ENCODE measurements around the gene MAML2. TPM values are rescaled to one million over a fixed set of nuclear protein-coding genes. Genes with fewer than 3 reads are reported as not detected.

MAML2 gene
- total and polyA plus RNA-seq, 9 of the 15 experiments (the other 6 are each of a cell fraction or from before 2014, with no cell fraction given): 0.79 to 6.8 (median 4.8) TPM

DNA sequence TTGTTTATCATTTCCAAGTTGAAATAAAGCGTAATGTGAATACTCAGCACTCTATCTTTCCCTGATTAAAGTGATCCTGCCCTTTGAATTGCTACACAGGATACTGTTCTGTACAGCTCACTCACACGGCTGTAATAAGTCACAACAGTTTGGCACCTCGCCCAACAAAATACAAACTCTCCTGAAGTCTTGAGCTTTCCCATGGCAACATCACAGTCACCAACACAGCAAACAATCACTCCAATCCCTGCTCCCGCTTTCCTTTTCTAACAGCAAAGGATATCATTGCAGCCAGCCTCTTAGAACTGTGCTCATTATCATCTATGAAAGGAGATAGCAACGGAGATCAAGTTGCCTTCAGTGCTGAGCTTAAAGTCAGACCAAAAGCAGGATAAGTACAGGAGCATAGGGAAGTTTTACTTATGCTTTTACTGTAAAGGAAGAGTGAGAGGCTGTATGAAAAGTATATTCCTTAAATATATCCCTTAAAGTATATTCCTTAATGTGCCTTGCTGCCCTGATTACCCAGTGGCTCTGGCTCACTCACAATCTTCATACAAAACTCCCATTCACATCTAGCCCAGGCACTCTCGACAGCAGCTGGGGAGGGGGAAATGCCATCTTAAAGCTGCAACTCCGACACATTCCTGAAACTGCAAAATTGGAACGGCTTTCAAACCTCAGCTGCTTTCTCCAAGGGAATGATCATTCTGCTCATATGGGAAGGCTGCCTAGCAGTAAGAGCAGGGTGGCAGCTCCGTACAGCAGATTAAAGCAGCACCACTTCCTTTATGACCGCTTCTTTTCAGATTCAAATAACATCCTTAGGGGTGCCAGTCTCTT lies 35.8 kb downstream of the MAML2 start:
- Histone ChIP-seq H3K36me3 (ENCODE audit: control insufficient read depth, insufficient read depth, low read length) (no peaks in the 10 kb centered on the region), H3K27me3 (ENCODE audit: control insufficient read depth in 2 of 2, insufficient read depth in 2 of 2, low read length in 2 of 2) (no peaks in the 10 kb centered on the region), H3K27ac (ENCODE audit: extremely low read depth, low read depth, low read length) (peak overlapping the region; percentile 15; the same call in 1 of the 3 replicates), H3K9ac (ENCODE audit: insufficient read depth in 1 of 2, low read depth in 2 of 2, low read length in 2 of 2) (peak overlapping the region; percentile 12 to 49; a peak in 2 of 4 replicates), H4K20me1 (replicated peaks; ENCODE audit: control insufficient read depth, insufficient read depth, low read length) (0 out of 2 replicates have a peak, but pooled peaks cover 4% of the 10 kb centered on the region), H3K4me2 (ENCODE audit: insufficient read depth, low read length) (peak overlapping the region; percentile 42), H2AFZ (ENCODE audit: low read depth, low read length) (peak overlapping the region; percentile 49), H3K79me2 (ENCODE audit: control insufficient read depth, insufficient read depth, low read length) (peaks cover 5% of the 10 kb centered on the region; the same call in 1 of the 3 replicates), H3K9me1 (ENCODE audit: control insufficient read depth, insufficient read depth, low read length) (no peaks in the 10 kb centered on the region), H3K9me3 (replicated peaks; ENCODE audit: control insufficient read depth, insufficient read depth, low read depth, low read length) (no peaks in the 10 kb centered on the region), H3K4me3 (no peak overlapping the region), H3K4me1 (replicated peaks in 1 of 2; ENCODE audit: control insufficient read depth in 2 of 2, insufficient read depth in 2 of 2, low read length in 2 of 2) (peaks cover 8 to 53% of the 10 kb centered on the region in 2 experiments)
- DNase-seq (ENCODE audit: extremely low read depth in 1 of 4, low spot score in 3 of 4) (peak; percentile 25 to 71 (median 28)), FAIRE-seq (peak; percentile 55), ATAC-seq (peak; percentile 73)
- BruUV-seq (replicated peaks): no TSS peak
- ChIA-PET CTCF (ENCODE audit: low intra/inter-chr PET ratio) (no interaction called here), POLR2A (interaction anchor here (0.6 to 1.5 kb wide), 9 partner anchors 10 to 195 kb away, joined by 3 to 6 read pairs (median 4); no protein-coding TSS in a partner anchor)
- in situ Hi-C loops (cut with MboI): no loop called here
- intact Hi-C loops (cut with micrococcal nuclease): no loop called here
- 20% methylated on average over 10 of the region's 10 CpGs for WGBS (ENCODE audit: insufficient coverage, low coverage, missing lambda C conversion rate)
- TF ChIP-seq MCM2 (IDR thresholded peaks at IDR 0.05; ENCODE audit: low read depth) (no peak), POLR2B (IDR thresholded peaks at IDR 0.05; ENCODE audit: low read depth, partially characterized antibody) (no peak), SOX6 (IDR thresholded peaks at IDR 0.05) (0 out of 2 replicates have a peak, but pooled peaks have one; percentile 37), ZNF780A (CRISPR knock-in tag; IDR thresholded peaks at IDR 0.05) (no peak), PTBP1 (IDR thresholded peaks at IDR 0.05; ENCODE audit: low read depth, low read length) (no peak), LCOR (CRISPR knock-in tag; IDR thresholded peaks at IDR 0.05) (no peak), TOE1 (IDR thresholded peaks at IDR 0.05; ENCODE audit: borderline replicate concordance) (no peak), TOE1 (CRISPR knock-in tag; IDR thresholded peaks at IDR 0.05; ENCODE audit: borderline replicate concordance, low read depth) (no peak), GTF2A2 (tag; IDR thresholded peaks at IDR 0.05) (no peak), ATF6 (CRISPR knock-in tag; IDR thresholded peaks at IDR 0.05) (no peak)
- TF ChIP-seq, protein P1, sequence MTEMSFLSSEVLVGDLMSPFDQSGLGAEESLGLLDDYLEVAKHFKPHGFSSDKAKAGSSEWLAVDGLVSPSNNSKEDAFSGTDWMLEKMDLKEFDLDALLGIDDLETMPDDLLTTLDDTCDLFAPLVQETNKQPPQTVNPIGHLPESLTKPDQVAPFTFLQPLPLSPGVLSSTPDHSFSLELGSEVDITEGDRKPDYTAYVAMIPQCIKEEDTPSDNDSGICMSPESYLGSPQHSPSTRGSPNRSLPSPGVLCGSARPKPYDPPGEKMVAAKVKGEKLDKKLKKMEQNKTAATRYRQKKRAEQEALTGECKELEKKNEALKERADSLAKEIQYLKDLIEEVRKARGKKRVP (CRISPR knock-in tag; IDR thresholded peaks at IDR 0.05): no peak
- TF ChIP-seq, protein P2, sequence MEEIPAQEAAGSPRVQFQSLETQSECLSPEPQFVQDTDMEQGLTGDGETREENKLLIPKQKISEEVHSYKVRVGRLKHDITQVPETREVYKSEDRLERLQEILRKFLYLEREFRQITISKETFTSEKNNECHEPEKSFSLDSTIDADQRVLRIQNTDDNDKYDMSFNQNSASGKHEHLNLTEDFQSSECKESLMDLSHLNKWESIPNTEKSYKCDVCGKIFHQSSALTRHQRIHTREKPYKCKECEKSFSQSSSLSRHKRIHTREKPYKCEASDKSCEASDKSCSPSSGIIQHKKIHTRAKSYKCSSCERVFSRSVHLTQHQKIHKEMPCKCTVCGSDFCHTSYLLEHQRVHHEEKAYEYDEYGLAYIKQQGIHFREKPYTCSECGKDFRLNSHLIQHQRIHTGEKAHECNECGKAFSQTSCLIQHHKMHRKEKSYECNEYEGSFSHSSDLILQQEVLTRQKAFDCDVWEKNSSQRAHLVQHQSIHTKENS (CRISPR knock-in tag; IDR thresholded peaks at IDR 0.05): no peak
- TF ChIP-seq, protein P3, sequence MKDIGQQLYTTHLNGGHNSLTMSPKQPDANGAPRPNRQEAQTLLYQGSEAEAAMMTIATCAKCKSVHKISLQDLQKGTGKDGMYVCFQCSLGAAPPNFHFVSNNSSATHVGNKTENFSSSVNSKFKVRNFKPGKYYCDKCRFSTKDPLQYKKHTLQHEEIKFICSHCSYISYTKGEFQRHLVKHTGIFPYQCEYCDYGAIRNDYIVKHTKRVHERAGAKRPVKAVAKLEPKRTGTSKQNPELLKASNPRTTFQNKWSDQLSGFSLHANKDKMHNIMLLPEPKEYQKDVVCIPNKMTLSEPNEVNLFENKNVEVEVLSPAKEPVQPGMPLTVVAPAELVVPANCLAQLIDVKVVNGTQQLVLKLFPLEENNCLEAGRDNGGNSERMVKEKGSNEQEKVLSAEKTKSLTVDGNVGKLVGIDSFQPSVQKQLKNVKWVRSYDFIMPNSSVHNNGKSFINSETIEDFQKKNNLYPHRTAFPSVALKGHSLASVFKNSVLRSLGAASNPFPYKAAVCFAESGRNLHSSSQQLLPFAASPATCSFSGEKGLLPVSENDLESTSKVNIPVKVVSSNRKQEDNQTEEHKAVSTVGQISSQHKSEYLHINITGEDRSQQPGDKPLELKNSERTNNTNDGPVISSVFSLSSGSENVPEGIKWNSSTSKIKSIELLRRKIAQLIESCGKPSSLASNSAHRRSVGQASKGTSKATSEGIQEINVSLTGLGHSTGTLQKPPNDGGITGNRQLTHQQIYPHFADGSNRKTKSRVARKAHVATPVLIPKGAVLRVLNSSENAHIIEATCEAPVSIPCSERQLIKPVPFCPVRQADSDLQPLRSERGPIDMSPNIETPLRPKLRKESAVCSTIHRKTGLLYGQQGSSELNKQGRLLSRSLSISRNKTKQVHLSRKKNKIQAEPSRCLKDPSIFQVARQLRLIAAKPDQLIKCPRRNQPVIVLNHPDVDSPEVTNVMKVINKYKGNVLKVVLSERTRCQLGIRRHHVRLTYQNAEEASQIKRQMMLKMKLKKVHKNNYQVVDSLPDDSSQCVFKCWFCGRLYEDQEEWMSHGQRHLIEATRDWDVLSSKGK (CRISPR knock-in tag; IDR thresholded peaks at IDR 0.05): no peak

Data from K562 (cell line).